Measurements from ENCODE around the gene KCNH5.
"Not testable (repeated sequence)": the region's sequence is repeated elsewhere in the genome, so short reads cannot be mapped to it uniquely, and the experiment has no call there.

KCNH5 gene

DNA sequence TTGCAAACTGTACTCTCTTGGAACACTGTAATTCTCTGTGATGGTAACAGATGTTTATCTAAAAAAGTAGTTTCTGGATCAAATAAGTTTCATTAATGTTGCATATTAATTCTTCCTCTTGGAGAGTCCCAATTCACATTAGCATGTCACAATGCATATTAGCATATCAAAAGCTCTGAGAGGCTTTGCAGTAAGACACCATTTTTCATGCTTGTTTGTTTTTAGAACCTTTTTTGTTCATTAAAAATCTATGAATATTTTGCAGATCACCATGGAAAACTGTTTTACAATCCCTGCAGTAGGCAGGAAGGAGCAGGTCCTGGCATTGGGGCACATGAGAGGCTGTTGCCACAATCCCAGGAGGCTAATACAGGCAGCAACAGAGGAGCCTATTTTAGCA lies 180.7 kb downstream of the KCNH5 start:
- DNase-seq = no peak

GRCh38 chr14:62858011-62858410 lies 187.2 kb downstream of the KCNH5 start:
- not testable (repeated sequence) for DNase-seq

DNA sequence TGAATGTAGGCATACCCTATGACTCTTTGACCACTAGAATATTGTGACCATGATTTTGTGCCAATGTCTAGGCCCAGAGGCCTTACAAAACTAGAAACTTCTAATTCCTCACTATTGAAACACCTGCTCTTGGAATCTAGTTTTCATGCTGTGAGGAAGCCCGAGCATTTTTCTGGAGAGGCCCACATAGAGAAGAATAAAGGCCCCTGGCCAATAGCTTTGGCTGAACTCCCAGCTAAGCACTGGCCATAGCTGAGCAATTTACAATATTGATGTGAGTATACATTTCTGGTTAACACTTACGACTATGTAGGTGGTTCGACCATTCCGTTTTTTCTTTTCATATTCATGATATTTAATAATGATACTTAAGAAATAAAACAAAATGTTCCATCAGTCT lies 190.3 kb downstream of the KCNH5 start:
- DNase-seq = no peak

- DNase-seq = no peak
Measured at GRCh38 chr14:62847168-62847567, 198.1 kb downstream of the KCNH5 start.

- no peak for DNase-seq
Measured at GRCh38 chr14:62844546-62844945, 200.7 kb downstream of the KCNH5 start.

- DNase-seq = no peak
Measured at GRCh38 chr14:62824086-62824485, 221.2 kb downstream of the KCNH5 start.

- no peak for DNase-seq
Measured at GRCh38 chr14:62819931-62820330, 225.3 kb downstream of the KCNH5 start.

- DNase-seq = no peak
Measured at GRCh38 chr14:62807636-62808035, 237.6 kb downstream of the KCNH5 start.

- no peak for DNase-seq
Measured at GRCh38 chr14:62800577-62800976, 244.7 kb downstream of the KCNH5 start.

DNA sequence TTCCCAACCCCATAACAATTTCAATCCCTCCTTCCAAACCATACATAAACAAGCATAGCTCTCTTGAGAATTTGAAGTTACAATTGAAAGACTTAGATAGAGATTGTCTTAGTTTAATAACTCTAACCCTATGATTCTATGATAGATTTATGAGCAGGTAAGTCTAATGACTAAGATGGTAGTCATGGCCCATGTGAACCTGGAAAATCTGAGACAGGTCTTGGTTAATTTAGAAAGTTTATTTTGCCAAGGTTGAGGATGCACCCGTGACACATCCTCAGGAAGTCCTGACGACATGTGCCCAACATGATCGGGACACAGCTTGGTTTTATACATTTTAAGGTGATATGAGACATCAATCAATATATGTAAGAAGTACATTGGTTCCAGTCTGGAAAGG lies 248.8 kb downstream of the KCNH5 start:
- no peak for DNase-seq

GRCh38 chr14:62792578-62792977 lies 252.7 kb downstream of the KCNH5 start:
- no peak for DNase-seq

DNA sequence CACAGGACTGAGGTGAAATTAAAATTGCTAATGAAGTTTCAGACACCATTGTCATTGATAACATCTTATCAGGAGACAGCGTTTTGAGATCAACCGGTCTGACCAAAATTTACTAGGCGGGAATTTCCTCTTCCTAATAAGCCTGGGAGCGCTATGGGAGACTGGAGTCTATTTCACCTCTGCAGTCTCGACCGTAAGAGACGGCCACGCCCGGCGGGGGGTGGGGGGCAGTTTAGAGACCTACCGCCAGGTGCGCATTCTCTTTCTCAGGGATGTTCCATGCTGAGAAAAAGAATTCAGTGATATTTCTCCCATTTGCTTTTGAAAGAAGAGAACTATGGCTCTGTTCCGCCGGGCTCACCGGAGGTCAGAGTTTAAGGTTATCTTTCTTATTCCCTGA lies 263.9 kb downstream of the KCNH5 start:
- not testable (repeated sequence) for DNase-seq

DNA sequence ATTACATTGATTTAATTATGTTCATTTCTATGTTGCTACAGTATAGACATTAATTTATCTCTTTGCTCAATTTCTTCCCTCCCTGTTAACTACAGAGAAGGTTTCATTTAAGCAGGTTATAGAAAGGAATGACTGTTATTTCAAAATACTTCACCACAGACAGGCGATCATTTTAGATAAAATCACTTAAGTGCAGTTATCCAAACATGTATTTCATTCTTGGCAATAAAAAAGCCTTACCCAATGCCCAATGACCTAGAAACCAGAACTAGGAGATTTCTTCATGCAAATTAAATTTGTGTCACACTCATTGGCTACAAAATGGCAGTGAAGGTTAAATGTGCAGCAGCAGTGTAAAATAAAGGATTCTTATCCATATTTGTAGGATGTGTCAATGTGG lies 266.4 kb downstream of the KCNH5 start:
- DNase-seq = no peak

DNA sequence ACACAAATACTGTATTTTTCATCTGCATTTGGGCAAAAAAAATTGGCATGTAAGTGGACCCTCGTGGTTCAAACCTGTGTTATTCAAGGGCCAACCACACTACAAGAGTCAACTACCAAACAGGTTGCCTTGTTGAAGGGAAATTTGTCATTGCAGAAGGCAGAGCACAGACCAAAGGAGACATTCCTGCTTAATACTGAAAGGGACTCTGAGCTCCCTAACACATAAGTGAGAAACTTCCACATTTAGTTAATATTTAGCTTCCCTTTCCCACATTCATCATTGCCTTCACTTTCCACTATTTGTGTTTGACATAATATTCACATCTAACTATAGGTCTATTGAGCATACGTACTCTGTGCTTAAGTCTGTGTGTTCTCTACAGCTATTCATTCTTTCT lies 266.9 kb downstream of the KCNH5 start:
- DNase-seq = no peak

DNA sequence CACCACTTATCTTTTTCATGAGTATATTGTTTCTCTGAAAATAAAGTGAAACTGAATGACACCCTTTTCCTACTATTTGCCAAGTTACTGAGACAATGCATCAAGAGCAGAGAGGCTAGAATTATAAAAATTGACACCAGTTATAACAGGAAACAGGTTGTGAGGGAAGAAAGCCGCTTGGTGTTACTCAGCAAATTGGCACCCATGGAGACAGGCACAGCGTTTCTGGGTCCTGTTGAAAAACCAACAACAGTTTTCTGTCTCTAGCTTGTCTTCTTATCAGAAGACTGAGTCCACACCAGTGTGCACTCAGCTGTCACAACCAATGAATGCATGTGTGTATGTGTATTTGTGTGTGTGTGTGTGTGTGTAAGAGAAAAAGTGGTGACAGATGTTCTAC lies 267.7 kb downstream of the KCNH5 start:
- no peak for DNase-seq

DNA sequence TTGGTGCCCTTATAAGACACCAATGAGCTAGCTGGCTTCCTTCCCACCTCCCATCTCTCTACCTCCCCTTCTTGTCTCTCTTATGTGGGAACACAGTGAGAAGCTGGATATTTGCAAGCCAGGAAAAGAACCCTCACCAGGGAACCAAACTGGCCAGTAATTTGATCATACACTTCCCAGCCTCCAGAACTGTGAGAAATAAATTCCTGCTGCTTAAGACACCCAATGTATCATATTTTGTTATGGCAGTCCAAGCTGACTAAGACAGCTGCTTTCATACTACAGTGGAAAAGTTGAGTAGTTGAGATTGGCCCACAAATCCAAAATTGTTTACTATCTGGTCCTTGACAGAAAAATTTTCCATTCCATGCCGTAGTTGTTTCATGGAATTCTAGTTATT lies 269.0 kb downstream of the KCNH5 start:
- DNase-seq = no peak

DNA sequence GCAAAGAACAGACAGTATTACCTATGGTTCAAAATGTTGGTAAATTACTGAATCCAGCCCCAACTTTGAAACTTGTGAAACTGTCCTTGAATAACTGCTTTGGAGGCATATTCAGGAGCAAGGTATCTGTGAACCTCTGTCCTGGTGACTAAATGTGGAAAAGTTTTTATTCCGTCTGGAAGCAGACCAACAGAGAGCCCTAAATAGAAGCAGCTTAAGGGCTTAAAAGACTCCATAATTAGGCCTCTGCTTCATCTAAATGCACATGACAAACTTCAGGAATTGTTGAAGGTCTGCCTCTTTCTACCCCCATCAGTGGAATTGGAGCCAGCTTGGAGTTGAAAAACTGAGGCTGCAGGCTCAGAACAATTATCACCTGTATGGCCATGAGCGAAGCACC lies 276.5 kb downstream of the KCNH5 start:
- no peak for DNase-seq

- DNase-seq = no peak
Measured at GRCh38 chr14:62763951-62764350, 281.3 kb downstream of the KCNH5 start.

GRCh38 chr14:62759796-62760195 lies 285.5 kb downstream of the KCNH5 start:
- no peak for DNase-seq

GRCh38 chr14:62746881-62747280 lies 298.4 kb downstream of the KCNH5 start:
- DNase-seq = not testable (repeated sequence)

- no peak for DNase-seq
Measured at GRCh38 chr14:62745496-62745895, 299.8 kb downstream of the KCNH5 start.

DNA sequence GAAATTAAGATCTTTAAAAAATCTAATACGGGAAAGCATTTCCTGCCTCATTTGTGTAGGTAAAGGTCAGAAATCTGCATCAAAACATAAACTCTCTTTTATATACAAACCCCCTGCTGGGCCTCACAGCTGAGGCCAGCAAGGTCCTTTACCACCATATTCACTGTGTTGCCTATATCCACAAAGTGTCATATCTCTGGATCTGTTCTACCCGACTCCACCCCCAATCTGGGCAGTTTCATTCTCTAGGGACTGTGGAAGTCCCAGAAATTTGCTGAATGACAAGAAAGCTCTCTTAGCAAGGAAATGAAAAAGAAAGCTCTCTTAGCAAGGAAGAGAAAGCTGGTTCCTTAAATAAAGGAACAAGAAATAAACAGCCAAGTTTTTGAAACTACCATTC lies 301.7 kb downstream of the KCNH5 start:
- DNase-seq = no peak

DNA sequence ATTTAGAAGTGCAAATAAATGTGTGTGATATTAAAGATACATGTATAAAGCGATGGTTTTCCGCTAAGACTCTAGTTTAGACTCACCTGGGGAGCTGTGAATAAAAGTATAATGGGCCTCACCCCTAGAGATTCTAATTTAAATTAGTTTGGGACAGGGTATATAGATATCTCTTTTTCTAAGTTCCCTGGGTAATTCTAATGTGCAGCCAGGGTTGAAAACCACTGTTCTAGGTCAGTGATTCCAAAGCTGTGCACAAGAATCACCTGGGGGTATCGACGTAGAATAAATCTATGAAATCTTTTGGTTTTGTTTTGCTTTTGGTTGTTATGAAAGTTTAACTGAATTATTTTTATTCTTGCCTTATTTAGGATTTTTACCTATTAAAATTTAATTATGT lies 302.1 kb downstream of the KCNH5 start:
- DNase-seq = no peak

DNA sequence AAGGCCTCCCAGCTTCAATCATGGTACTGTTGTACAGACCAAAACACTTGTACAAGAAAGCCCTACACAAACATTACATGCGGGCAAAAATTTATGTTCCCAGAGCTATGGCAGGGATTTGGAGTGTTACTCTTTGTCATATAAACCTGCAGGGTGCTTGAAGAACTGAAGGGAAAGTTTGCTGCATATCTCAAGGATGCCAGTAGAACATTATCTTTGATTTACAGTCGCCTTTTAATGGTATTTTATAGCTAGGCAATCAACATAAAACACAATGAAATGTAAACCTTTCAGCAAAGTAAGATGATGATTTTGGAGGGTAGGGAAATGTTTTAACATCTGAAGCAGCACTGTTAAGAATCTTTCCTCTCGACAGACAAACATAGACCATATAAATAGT lies 305.6 kb downstream of the KCNH5 start:
- no peak for DNase-seq

GRCh38 chr14:62736048-62737043 lies 308.9 kb downstream of the KCNH5 start:
- DNase-seq = no peak
